Liver (tissue), 9 donors: ENCODE data around the gene PIP. TPM values are rescaled to one million over a fixed set of nuclear protein-coding genes. Genes with fewer than 3 reads are reported as not detected.
"Not testable (repeated sequence)": the region's sequence is repeated elsewhere in the genome, so short reads cannot be mapped to it uniquely, and the experiment has no call there.

Source experiments
- DNase-seq: peaks from one replicate; pipeline ENCODE4 v3.0.0-alpha.2; 2017; ENCODE audit warnings: low spot score
- H3K27ac ChIP-seq, 2 donors: one replicate each; pipeline ENCODE4 v1.7.0; 2013; ENCODE audit warnings: inconsistent platforms in 2 of 2, low read length in 2 of 2, control low read depth in 1 of 2, low read depth in 1 of 2, mild to moderate bottlenecking in 1 of 2
- H3K27me3 ChIP-seq, 4 donors: one replicate each; pipeline versions ENCODE4 v1.6.1 to v1.7.0; 2013; ENCODE audit warnings: low read length in 3 of 4, inconsistent platforms in 1 of 4, mild to moderate bottlenecking in 1 of 4, moderate library complexity in 1 of 4; ENCODE audit not compliant: control insufficient read depth in 4 of 4, insufficient read depth in 4 of 4
- H3K36me3 ChIP-seq, 4 donors: one replicate each; pipeline versions ENCODE4 v1.6.1 to v1.7.0; 2013; ENCODE audit warnings: low read length in 3 of 4, mild to moderate bottlenecking in 3 of 4, low read depth in 1 of 4, moderate library complexity in 1 of 4; ENCODE audit not compliant: control insufficient read depth in 4 of 4, insufficient read depth in 3 of 4
- H3K4me1 ChIP-seq, 4 donors: one replicate each; pipeline versions ENCODE4 v1.6.1 to v1.7.0; 2013; ENCODE audit warnings: low read length in 3 of 4, mild to moderate bottlenecking in 3 of 4, moderate library complexity in 1 of 4; ENCODE audit not compliant: control insufficient read depth in 4 of 4, insufficient read depth in 4 of 4
- H3K4me3 ChIP-seq, 3 donors: one replicate each; pipeline versions ENCODE4 v1.6.1 to v1.7.0; 2013; ENCODE audit warnings: low read length in 3 of 3, control low read depth in 1 of 3, low read depth in 1 of 3, mild to moderate bottlenecking in 1 of 3
- H3K9ac ChIP-seq, 2 donors: one replicate each; pipeline ENCODE4 v1.7.0; 2013; ENCODE audit warnings: low read length in 2 of 2, mild to moderate bottlenecking in 2 of 2, moderate library complexity in 2 of 2, control low read depth in 1 of 2, low read depth in 1 of 2
- H3K9me3 ChIP-seq, 4 donors: one replicate each; pipeline versions ENCODE4 v1.6.1 to v1.7.0; 2013; ENCODE audit warnings: low read length in 3 of 4; ENCODE audit not compliant: control insufficient read depth in 4 of 4
- ATF3 ChIP-seq: IDR thresholded peaks from 2 replicates; pipeline ENCODE4 v1.6.1; 2016; ENCODE audit warnings: antibody characterized with exemption
- FOXA1 ChIP-seq: IDR thresholded peaks from 2 replicates; pipeline ENCODE4 v1.6.1; 2016; ENCODE audit warnings: antibody characterized with exemption
- FOXA2 ChIP-seq: IDR thresholded peaks from 2 replicates; pipeline ENCODE4 v1.6.1; 2016; ENCODE audit warnings: antibody characterized with exemption
- GABPA ChIP-seq, 2 donors: IDR thresholded peaks in 1 of 2; conservative IDR thresholded peaks in 1 of 2; 2 replicates each; pipeline ENCODE4 v1.6.1; 2016; ENCODE audit warnings: antibody characterized with exemption in 2 of 2, mild to moderate bottlenecking in 1 of 2, moderate library complexity in 1 of 2
- HNF4A ChIP-seq, 2 donors: conservative IDR thresholded peaks; 2 replicates each; pipeline ENCODE4 v1.6.1; 2016; ENCODE audit warnings: antibody characterized with exemption in 2 of 2, mild to moderate bottlenecking in 2 of 2
- HNF4G ChIP-seq: IDR thresholded peaks from 2 replicates; pipeline ENCODE4 v1.6.1; 2016; ENCODE audit warnings: antibody characterized with exemption
- JUND ChIP-seq, 2 donors: IDR thresholded peaks; 2 replicates each; pipeline ENCODE4 v1.6.1; 2016; ENCODE audit warnings: antibody characterized with exemption in 2 of 2
- MAX ChIP-seq: IDR thresholded peaks from 2 replicates; pipeline ENCODE4 v1.6.1; 2016; ENCODE audit warnings: antibody characterized with exemption
- RAD21 ChIP-seq, 2 donors: IDR thresholded peaks; 2 replicates each; pipeline ENCODE4 v1.6.1; 2016; ENCODE audit warnings: antibody characterized with exemption in 2 of 2, mild to moderate bottlenecking in 2 of 2
- REST ChIP-seq: IDR thresholded peaks from 2 replicates; pipeline ENCODE4 v1.6.1; 2016; ENCODE audit warnings: antibody characterized with exemption, mild to moderate bottlenecking
- RXRA ChIP-seq, 2 donors: IDR thresholded peaks; 2 replicates each; pipeline ENCODE4 v1.6.1; 2017 to 2018; ENCODE audit warnings: antibody characterized with exemption in 2 of 2, mild to moderate bottlenecking in 1 of 2
- SP1 ChIP-seq: IDR thresholded peaks from 2 replicates; pipeline ENCODE4 v1.6.1; 2018; ENCODE audit warnings: antibody characterized with exemption, mild to moderate bottlenecking
- TAF1 ChIP-seq: conservative IDR thresholded peaks from 2 replicates; pipeline ENCODE4 v1.6.1; 2016; ENCODE audit warnings: antibody characterized with exemption, mild to moderate bottlenecking
- YY1 ChIP-seq: IDR thresholded peaks from 2 replicates; pipeline ENCODE4 v1.6.1; 2016; ENCODE audit warnings: antibody characterized with exemption, mild to moderate bottlenecking
- WGBS: extraction: QIAGEN DNeasy Blood & Tissue Kit; methylation state at CpG from one replicate; pipeline ENCODE4 v1.1.7; 2013; 5-methylcytosine and 5-hydroxymethylcytosine counted together
- polyA plus RNA-seq, 2 donors: library from polyadenylated mRNA; stranded (reverse) in 1 of 2; unstranded in 1 of 2; fragments of 200-250 nt in 1 of 2; fragments of >200 nt in 1 of 2; fragmentation: Nextera tagmentation in 1 of 2; extraction: Ambion mirVana in 1 of 2; gene quantifications; one replicate each; pipeline versions ENCODE4 v1.2.1 to v1.2.3, GENCODE V29; 2013 to 2015
- total RNA-seq, 2 donors: library from RNA; depleted of rRNA; stranded (reverse); fragments of >200 nt; gene quantifications; one replicate each; pipeline ENCODE4 v1.2.3, GENCODE V29; 2014
- TF ChIP-seq, protein P1 (sequence below): IDR thresholded peaks from 2 replicates; pipeline ENCODE4 v1.6.1; 2016; ENCODE audit warnings: antibody characterized with exemption
- donor health status: healthy.
- donor health status: healthy.
- donor health status: healthy.
- donor health status: healthy.
- donor health status: healthy.

The PIP gene
- total and polyA plus RNA-seq, 4 donors = not detected

DNA sequence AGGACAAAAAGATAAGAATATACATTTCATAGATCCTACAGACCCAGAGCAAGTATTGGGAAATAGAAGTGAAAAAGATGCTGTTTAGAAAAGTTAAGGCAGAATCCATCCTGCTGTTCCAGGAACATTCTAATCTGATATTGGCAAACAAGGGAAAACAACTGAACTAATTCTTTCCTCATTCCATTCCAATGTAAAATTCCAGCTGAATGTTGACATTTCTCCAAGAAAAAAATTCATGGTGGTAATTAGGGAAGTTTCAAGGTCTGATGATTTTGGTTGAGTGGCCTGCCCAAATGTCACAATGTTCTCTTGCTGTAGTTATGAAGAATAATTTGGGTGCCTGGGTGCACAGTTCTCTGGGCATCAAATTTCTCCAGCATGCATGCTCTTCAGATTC is 15.2 kb downstream of the PIP start:
- Histone ChIP-seq H3K4me3 (no peak overlapping the region), H3K27ac (no peak overlapping the region), H3K9me3 (no peaks in the 10 kb centered on the region), H3K4me1 (no peaks in the 10 kb centered on the region), H3K27me3 (peaks cover 0 to 2% (median 0%) of the 10 kb centered on the region in 4 donors), H3K9ac (no peak overlapping the region), H3K36me3 (no peaks in the 10 kb centered on the region)
- no peak for DNase-seq
- TF ChIP-seq RAD21 (IDR thresholded peaks at IDR 0.05) (no peak), MAX (no peak), HNF4A (conservative IDR thresholded peaks at IDR 0.05) (no peak), RXRA (IDR thresholded peaks at IDR 0.05) (no peak), GABPA (IDR thresholded peaks at IDR 0.05 in 1 of 2, conservative IDR thresholded peaks at IDR 0.05 in 1 of 2) (no peak), SP1 (no peak), ATF3 (no peak), TAF1 (no peak), REST (no peak), JUND (IDR thresholded peaks at IDR 0.05) (no peak)
- TF ChIP-seq, protein P1, sequence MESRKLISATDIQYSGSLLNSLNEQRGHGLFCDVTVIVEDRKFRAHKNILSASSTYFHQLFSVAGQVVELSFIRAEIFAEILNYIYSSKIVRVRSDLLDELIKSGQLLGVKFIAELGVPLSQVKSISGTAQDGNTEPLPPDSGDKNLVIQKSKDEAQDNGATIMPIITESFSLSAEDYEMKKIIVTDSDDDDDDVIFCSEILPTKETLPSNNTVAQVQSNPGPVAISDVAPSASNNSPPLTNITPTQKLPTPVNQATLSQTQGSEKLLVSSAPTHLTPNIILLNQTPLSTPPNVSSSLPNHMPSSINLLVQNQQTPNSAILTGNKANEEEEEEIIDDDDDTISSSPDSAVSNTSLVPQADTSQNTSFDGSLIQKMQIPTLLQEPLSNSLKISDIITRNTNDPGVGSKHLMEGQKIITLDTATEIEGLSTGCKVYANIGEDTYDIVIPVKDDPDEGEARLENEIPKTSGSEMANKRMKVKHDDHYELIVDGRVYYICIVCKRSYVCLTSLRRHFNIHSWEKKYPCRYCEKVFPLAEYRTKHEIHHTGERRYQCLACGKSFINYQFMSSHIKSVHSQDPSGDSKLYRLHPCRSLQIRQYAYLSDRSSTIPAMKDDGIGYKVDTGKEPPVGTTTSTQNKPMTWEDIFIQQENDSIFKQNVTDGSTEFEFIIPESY = no peak

DNA sequence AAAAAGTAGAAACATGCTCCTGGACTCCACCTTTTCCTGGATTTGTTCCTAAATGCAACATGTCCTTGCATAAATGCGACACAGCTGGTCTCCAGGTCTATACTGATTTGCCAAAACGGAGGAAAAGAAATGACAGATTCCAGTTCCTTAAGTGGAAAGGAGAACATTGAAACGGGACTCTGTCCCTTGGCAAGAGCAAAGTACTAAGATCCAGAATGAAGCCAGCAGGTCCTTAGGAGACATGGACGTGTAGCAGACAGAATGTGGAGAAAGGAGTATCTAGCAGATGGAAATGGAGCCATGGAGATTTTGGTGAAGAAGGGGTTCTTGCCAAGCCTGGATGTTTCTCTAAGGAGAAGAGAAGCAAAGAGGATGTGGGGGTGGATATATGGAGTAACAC is 16.2 kb downstream of the PIP start:
- Histone ChIP-seq H3K9me3 (no peaks in the 10 kb centered on the region), H3K9ac (no peak overlapping the region), H3K4me3 (no peak overlapping the region), H3K27ac (no peak overlapping the region), H3K4me1 (no peaks in the 10 kb centered on the region), H3K27me3 (peaks cover 0 to 2% (median 0%) of the 10 kb centered on the region in 4 donors), H3K36me3 (no peaks in the 10 kb centered on the region)
- DNase-seq = no peak
- no peak for TF ChIP-seq HNF4G
- TF ChIP-seq JUND (IDR thresholded peaks at IDR 0.05) = no peak
- no peak for TF ChIP-seq GABPA (IDR thresholded peaks at IDR 0.05 in 1 of 2, conservative IDR thresholded peaks at IDR 0.05 in 1 of 2)
- no peak for TF ChIP-seq FOXA1
- TF ChIP-seq FOXA2 = no peak
- 70% methylated on average over 4 of the region's 4 CpGs for WGBS

DNA sequence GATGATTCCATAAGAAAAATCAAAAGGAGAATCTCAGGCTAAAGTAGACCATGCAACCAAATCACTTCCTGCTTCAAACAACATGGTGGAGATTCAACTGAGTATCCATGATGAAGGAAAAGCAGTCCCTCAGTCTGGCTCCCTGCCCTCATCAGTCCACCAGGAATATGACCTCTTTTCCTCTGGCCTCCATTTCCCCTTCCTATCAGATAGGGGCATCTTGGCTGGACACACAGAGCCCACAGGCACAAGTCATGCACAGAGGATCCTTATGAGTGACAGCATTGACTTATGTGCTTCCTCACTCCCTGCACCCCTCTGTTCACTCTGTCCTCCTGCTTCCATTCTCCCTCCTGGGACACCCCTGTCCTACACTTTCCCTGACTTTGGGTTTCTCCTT is 16.8 kb downstream of the PIP start:
- Histone ChIP-seq H3K4me1 (no peaks in the 10 kb centered on the region), H3K27me3 (peaks cover 0 to 2% (median 0%) of the 10 kb centered on the region in 4 donors), H3K9ac (no peak overlapping the region), H3K9me3 (no peaks in the 10 kb centered on the region), H3K27ac (no peak overlapping the region), H3K36me3 (no peaks in the 10 kb centered on the region), H3K4me3 (no peak overlapping the region)
- DNase-seq = no peak
- no peak for TF ChIP-seq YY1
- TF ChIP-seq HNF4A (conservative IDR thresholded peaks at IDR 0.05) = no peak
- TF ChIP-seq TAF1 = no peak
- TF ChIP-seq, protein P1 = no peak
- no peak for TF ChIP-seq RXRA (IDR thresholded peaks at IDR 0.05)
- TF ChIP-seq MAX = no peak

- H3K4me3 ChIP-seq, H3K9me3 ChIP-seq, DNase-seq, H3K9ac ChIP-seq, H3K36me3 ChIP-seq, H3K4me1 ChIP-seq, H3K27ac ChIP-seq, H3K27me3 ChIP-seq: not testable (repeated sequence)
- 95% methylated on average over 6 of the region's 6 CpGs for WGBS
These were observed 18.8 kb downstream of the PIP start for GRCh38 chr7:143150696-143151095.
